ENCODE results near the gene EXOC3L4.

Gene EXOC3L4

DNA sequence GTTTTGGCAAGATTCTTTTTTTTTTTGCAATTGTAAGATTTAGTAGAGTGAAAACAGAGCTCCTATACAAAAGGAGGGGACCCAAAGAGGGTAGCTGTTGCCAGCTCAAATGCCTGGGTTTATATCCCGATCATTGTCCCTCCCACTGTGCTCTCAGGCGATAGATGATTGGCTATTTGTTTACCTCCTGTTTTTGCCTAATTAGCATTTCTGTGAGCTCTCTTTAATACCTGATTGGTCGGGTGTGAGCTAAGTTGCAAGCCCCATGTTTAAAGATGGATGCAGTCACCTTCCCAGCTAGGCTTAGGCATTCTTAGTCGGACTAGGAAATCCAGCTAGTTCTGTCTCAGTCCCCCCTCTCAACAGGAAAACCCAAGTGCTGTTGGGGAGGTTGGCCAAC, 1.9 kb downstream of the EXOC3L4 start:
- TF ChIP-seq, protein P1, sequence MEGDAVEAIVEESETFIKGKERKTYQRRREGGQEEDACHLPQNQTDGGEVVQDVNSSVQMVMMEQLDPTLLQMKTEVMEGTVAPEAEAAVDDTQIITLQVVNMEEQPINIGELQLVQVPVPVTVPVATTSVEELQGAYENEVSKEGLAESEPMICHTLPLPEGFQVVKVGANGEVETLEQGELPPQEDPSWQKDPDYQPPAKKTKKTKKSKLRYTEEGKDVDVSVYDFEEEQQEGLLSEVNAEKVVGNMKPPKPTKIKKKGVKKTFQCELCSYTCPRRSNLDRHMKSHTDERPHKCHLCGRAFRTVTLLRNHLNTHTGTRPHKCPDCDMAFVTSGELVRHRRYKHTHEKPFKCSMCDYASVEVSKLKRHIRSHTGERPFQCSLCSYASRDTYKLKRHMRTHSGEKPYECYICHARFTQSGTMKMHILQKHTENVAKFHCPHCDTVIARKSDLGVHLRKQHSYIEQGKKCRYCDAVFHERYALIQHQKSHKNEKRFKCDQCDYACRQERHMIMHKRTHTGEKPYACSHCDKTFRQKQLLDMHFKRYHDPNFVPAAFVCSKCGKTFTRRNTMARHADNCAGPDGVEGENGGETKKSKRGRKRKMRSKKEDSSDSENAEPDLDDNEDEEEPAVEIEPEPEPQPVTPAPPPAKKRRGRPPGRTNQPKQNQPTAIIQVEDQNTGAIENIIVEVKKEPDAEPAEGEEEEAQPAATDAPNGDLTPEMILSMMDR (conservative IDR thresholded peaks at IDR 0.05), result no peak
- no peak overlapping the region for H3K27ac ChIP-seq

DNA sequence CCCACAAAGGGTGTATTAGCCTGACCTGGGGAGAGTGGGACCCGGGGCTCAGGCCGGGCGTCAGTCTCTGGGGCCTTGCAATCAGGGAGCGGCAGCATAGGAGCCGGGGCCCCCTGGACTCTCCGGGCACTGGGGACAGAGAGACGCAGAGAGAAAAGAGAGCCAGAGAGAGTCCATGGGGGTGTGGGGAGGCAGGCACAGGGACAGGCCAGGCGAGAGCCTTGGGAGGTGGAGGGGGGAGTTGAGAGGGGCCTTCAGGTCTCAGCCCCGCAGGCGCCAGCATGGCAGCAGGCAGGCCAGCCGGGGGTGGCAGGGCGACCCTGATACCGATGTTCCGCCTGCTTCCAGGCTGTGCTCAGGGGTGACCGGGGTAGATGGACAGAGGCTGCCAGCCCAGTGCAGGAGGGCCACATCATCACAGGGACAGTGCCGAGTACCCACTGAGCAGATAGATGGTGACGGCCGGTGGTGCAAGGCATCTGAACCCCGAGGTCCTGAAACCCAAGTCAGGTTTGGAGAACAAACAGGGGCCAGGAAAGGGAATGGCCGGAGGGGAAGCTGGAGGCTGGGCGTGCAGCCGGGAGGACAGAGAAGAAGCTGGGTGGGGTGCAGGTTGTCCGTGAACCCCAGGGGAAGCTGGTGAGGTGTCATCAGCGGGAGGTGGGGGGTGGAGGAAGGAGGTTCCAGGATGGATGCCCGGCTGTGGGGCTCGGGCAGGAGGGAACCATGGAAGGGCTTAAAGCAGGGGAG, 2.9 kb downstream of the EXOC3L4 start:
- TF ChIP-seq, protein P1 (conservative IDR thresholded peaks at IDR 0.05), result no peak
- H3K27ac ChIP-seq, result no peak overlapping the region

DNA sequence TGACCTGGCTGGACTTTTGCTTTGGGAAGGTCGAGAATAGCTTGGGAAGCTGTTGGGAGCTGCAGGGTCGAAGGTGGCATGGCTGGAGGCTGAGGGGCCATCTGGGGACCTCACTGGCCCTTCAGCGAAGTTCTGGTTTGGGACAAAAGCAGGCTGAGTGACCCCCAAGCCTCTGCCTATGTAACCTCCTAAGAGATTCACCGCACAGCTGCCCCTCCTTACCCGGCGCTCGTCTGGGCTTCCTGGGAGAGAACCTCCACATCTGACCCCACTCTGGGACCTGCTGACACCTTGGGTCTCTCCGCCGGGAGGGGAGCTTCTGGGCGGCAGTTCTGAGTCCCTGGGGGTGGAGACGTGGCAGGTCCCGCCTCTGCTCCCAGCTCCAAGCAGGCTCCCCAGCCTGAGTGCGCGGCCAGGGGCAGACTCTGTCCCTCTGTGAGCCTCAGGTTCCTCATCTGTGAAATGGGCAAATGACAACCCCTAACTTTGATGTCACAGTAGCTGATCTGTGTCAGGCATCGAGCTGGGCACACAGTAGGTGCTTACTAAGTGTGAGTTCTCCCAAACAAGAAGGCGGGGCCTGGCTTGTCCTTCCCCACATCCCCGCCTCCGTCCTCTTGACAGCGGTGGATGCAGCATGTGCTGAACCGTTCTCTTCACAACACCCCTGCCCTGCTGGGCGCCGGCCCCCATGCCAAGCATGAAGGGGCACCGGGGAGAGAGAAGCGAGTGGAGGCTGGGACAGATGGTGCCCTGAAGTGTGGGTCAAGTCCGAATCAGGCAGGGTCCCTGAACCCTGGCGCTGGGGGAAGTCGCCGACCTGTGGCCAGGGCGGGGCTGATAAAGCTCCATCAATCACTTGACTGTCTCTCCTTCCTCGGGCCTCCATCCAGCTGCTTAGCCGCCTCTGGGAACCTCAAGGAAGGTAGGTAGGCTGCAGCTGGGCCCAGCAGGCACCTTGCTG, 3.8 kb downstream of the EXOC3L4 start:
- TF ChIP-seq, protein P1 (conservative IDR thresholded peaks at IDR 0.05), result no peak
- H3K27ac ChIP-seq, result no peak overlapping the region

DNA sequence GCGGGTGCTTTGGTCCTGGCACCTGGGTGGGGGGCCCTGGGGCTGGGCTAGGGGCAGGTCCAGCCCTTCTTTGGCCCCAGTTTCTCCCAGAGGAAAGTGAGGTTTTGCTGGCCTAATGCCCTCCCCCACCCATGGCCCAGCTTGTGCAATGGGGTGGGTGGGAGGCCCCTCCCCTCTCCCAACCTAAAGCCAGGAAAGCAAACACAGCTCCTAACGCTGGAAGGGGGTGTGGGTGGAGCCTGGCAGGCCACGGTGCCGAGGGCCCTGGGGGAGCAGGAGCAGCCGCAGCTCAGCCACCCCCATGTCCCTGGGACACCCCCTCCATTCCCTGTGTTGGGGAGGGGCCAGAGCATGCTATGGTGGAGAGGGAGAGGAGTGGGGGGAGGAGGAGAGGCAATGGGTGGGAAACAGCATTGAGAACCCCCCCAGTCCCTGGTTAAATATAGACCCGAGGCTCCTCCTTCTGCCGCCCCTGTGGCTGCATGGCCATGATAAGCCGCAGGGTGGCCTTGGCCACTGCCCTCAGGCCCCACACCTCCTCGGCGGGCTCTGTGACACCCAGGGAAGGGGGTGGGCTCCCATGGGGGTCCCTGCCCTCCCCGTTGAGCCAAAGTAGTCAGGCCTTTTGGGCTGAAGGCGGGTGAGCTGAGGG, 4.7 kb downstream of the EXOC3L4 start:
- H3K27ac ChIP-seq, result no peak overlapping the region

DNA sequence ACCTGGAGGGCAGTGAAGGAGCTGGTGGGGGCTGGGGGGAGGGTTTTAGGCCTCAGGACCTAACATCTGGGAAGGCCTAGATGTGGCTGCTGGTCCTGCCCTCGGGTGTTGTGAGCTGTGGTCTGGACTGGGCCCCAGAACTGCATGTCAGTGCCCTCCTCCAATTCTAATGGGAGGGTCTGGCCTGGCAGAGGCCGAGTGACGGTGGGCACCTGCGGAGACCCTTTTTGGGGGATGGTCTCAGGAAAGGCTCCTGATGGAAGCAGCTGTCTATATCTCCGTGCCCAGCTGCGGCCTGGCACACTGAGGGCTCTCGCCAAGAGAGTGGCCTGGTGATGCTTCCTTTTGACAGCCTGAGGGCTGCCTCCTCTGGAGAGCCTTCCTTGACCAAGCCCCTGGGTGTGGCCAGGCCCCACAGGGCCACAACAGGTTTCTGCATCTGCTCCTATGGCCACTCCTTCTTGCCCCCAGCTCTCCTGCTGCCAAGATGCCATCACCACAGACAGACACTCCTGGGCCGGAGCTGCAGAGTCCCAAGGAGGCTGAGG, 5.3 kb downstream of the EXOC3L4 start:
- TF ChIP-seq, protein P1 (conservative IDR thresholded peaks at IDR 0.05), result no peak

More for the DNA sequence above, 4.7 kb downstream of the EXOC3L4 start:
- TF ChIP-seq, protein P1 (conservative IDR thresholded peaks at IDR 0.05), result no peak

DNA sequence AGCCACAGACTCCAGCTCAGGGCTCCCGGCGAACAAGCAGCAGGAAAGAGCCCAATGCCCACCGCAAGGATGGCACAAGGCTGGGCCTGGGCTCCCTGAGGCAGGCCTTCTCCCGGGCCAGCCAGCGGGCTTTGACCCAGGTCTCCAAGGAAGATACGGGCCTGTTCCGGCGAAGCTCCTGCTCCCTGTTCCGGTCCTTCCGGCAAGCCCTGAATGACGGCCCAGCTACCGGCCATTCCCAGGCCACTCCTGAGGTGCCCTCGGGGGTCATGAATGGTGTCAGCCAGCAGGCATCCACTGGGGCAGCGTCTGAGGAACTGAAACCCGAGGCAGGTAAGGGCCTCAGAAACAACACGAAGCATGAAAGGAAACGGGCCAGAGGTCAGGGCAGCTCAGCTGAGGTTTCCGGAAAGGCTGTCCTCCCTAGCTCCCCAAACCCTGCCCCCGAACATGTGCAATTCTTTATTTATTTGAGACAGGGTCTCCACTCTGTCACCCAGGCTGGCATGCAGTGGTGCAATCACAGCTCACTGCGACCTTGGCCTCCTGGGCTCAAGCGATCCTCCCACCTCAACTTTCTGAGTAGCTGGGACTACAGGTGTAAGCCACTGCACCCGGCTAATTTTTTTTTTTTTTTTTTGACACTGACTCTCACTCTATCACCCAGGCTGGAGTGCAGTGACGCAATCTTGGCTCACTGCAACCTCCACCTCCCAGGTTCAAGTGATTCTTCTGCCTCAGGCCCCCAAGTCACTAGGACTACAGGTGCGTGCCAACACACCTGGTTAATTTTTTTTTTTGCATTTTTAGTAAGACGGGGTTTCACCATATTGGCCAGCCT, 6.0 kb downstream of the EXOC3L4 start:
- TF ChIP-seq, protein P1 (conservative IDR thresholded peaks at IDR 0.05), result no peak
- H3K27ac ChIP-seq, result no peak overlapping the region

More for the DNA sequence above, 5.3 kb downstream of the EXOC3L4 start:
- H3K27ac ChIP-seq, result no peak overlapping the region
